OCI-LY1 (cell line): ENCODE measurements around the gene DCST2.

ENCODE experiments used
- H2AFZ ChIP-seq: fragments of 200-600 bp; sonication (generic), shearing (Covaris generic); 2 replicates; pipeline ENCODE4 v1.6.0; 2014; ENCODE audit warnings: antibody characterized with exemption, mild to moderate bottlenecking, low read length
- H3F3A ChIP-seq: fragments of 200-600 bp; sonication (generic), shearing (Covaris generic); 2 replicates; pipeline ENCODE4 v1.6.0; 2014; ENCODE audit warnings: mild to moderate bottlenecking, antibody characterized with exemption, low read length, moderate library complexity; ENCODE audit not compliant: insufficient read depth
- H3K27ac ChIP-seq: fragments of 200-600 bp; sonication (generic); 2 replicates; pipeline ENCODE4 v1.5.1; 2014; ENCODE audit warnings: low read length, mixed run types, mild to moderate bottlenecking, low read depth; ENCODE audit not compliant: poor library complexity, severe bottlenecking
- H3K27me3 ChIP-seq: fragments of 200-600 bp; sonication (generic); 2 replicates; pipeline ENCODE4 v1.6.0; 2014; ENCODE audit warnings: antibody characterized with exemption, mild to moderate bottlenecking, low read length, moderate library complexity; ENCODE audit not compliant: insufficient read depth
- H3K36me3 ChIP-seq: fragments of 200-600 bp; sonication (generic); 2 replicates; pipeline ENCODE4 v1.6.1; 2014; ENCODE audit warnings: mild to moderate bottlenecking, antibody characterized with exemption, low read length, moderate library complexity, mixed read lengths; ENCODE audit not compliant: insufficient read depth
- H3K4me1 ChIP-seq: fragments of 200-600 bp; sonication (generic); 2 replicates; pipeline ENCODE4 v1.5.1; 2014; ENCODE audit warnings: mild to moderate bottlenecking, low read length, moderate library complexity; ENCODE audit not compliant: insufficient read depth, severe bottlenecking
- H3K4me2 ChIP-seq: fragments of 200-600 bp; sonication (generic), shearing (Covaris generic); 2 replicates; pipeline ENCODE4 v1.6.1; 2014; ENCODE audit warnings: low read length
- H3K4me3 ChIP-seq: fragments of 200-600 bp; sonication (generic); 2 replicates; pipeline ENCODE4 v1.5.1; 2014; ENCODE audit warnings: low read length, low read depth, mild to moderate bottlenecking, mixed read lengths; ENCODE audit not compliant: poor library complexity, severe bottlenecking
- H3K79me2 ChIP-seq: fragments of 200-600 bp; shearing (Covaris generic); 2 replicates; pipeline ENCODE4 v1.6.1; 2016; ENCODE audit warnings: mixed run types, low read length, mixed read lengths; ENCODE audit not compliant: insufficient read depth
- H3K9ac ChIP-seq: fragments of 200-600 bp; sonication (generic), shearing (Covaris generic); 2 replicates; pipeline ENCODE4 v1.6.1; 2014; ENCODE audit warnings: mild to moderate bottlenecking, low read length, mixed read lengths
- H3K9me2 ChIP-seq: fragments of 200-600 bp; sonication (generic), shearing (Covaris generic); 2 replicates; pipeline ENCODE4 v1.6.1; 2014; ENCODE audit warnings: low read depth, mild to moderate bottlenecking, low read length, mixed read lengths
- H3K9me3 ChIP-seq: fragments of 200-600 bp; shearing (Covaris generic); 2 replicates; pipeline ENCODE4 v1.6.1; 2014; ENCODE audit warnings: low read length, mixed read lengths
- H4K20me1 ChIP-seq: fragments of 200-600 bp; sonication (generic), shearing (Covaris generic); 2 replicates; pipeline ENCODE4 v1.6.0; 2016; ENCODE audit warnings: mild to moderate bottlenecking, low read length; ENCODE audit not compliant: insufficient read depth
- EZH2 ChIP-seq: fragments of 200-600 bp; sonication (generic), shearing (Covaris generic); IDR thresholded peaks from 2 replicates; pipeline ENCODE4 v1.8.0; 2017; ENCODE audit warnings: borderline replicate concordance, mixed run types, mild to moderate bottlenecking, antibody characterized with exemption, low read length, moderate library complexity, mixed read lengths
- TF ChIP-seq, protein P1 (sequence below): fragments of 200-600 bp; sonication (generic), shearing (Covaris generic); IDR thresholded peaks from 2 replicates; pipeline ENCODE4 v1.5.1; 2017; ENCODE audit warnings: mild to moderate bottlenecking, antibody characterized with exemption, low read length, moderate library complexity, mixed read lengths

DCST2 gene

DNA sequence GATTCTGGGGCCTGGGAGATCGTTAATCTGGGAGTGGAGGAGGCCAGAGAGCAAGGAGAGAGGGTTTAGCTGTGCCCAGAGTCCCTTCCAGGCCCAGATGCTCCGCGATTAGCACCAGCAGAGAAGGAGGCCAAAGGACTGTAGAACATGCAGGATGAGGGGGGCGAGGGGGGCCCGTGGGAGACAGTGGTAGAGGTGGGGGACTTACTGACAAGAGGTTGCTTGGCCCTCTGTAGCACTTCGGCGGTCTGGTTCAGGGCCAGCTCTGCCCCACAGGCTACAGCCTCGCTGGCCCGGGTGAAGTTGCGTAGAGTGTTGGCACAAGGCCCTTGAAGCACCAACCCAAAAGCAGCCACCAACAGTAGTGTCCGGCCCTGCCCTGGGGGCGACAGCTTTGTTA lies 695 bp downstream of the DCST2 start:
- Histone ChIP-seq H3K27me3 (peaks cover 8% of the 10 kb centered on the region; the same call in 1 of the 2 replicates), H3K4me2 (no peak overlapping the region), H2AFZ (no peak overlapping the region), H4K20me1 (no peaks in the 10 kb centered on the region), H3K4me3 (no peak overlapping the region), H3K9ac (no peak overlapping the region), H3K9me2 (no peaks in the 10 kb centered on the region), H3K36me3 (no peaks in the 10 kb centered on the region), H3K9me3 (no peaks in the 10 kb centered on the region), H3F3A (no peaks in the 10 kb centered on the region), H3K27ac (no peak overlapping the region), H3K79me2 (no peaks in the 10 kb centered on the region), H3K4me1 (no peaks in the 10 kb centered on the region)
- TF ChIP-seq EZH2, result no peak
- TF ChIP-seq, protein P1, sequence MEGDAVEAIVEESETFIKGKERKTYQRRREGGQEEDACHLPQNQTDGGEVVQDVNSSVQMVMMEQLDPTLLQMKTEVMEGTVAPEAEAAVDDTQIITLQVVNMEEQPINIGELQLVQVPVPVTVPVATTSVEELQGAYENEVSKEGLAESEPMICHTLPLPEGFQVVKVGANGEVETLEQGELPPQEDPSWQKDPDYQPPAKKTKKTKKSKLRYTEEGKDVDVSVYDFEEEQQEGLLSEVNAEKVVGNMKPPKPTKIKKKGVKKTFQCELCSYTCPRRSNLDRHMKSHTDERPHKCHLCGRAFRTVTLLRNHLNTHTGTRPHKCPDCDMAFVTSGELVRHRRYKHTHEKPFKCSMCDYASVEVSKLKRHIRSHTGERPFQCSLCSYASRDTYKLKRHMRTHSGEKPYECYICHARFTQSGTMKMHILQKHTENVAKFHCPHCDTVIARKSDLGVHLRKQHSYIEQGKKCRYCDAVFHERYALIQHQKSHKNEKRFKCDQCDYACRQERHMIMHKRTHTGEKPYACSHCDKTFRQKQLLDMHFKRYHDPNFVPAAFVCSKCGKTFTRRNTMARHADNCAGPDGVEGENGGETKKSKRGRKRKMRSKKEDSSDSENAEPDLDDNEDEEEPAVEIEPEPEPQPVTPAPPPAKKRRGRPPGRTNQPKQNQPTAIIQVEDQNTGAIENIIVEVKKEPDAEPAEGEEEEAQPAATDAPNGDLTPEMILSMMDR, result no peak

- Histone ChIP-seq H3K27ac (no peak overlapping the region), H4K20me1 (no peaks in the 10 kb centered on the region), H3K9me3 (no peaks in the 10 kb centered on the region), H3K9ac (no peak overlapping the region), H3K9me2 (no peaks in the 10 kb centered on the region), H2AFZ (no peak overlapping the region), H3K4me2 (no peak overlapping the region), H3F3A (no peaks in the 10 kb centered on the region), H3K27me3 (peaks cover 4% of the 10 kb centered on the region; the same call in 1 of the 2 replicates), H3K36me3 (no peaks in the 10 kb centered on the region), H3K4me1 (no peaks in the 10 kb centered on the region), H3K79me2 (no peaks in the 10 kb centered on the region), H3K4me3 (no peak overlapping the region)
- TF ChIP-seq EZH2, result no peak
- TF ChIP-seq, protein P1, result no peak
Measured at GRCh38 chr1:155030899-155031298, 2.7 kb downstream of the DCST2 start.

DNA sequence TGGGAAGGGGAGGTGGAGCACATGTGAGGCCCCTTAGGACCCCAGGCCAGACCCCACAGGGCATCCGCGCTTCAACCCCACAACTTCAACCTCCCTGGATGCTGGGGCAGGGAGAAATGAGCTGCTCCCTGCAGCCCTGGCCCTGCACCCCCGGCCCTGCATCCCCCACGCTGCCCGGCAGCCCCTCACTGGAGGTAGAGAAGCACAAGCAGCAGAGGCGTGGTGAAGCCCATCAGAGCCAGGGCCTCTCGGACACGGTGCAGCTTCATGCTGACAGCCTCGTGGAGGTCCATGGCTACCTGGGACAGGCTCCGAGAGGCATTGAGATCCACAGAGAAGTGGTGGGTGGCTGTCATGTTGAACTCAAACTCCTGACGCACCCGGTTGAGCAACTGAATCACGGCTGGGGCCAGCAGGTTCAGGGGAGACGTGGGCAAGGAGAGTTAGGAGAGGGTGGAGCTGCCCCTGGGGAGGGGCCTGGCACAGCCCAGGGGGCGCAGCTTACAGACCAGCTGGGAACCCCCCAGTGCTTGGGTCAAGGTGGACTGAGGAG lies 3.3 kb downstream of the DCST2 start:
- Histone ChIP-seq H3K9ac (no peak overlapping the region), H3K4me2 (no peak overlapping the region), H2AFZ (no peak overlapping the region), H4K20me1 (no peaks in the 10 kb centered on the region), H3K27ac (no peak overlapping the region), H3K9me3 (no peaks in the 10 kb centered on the region), H3K36me3 (no peaks in the 10 kb centered on the region), H3K4me3 (no peak overlapping the region), H3K27me3 (peaks cover 4% of the 10 kb centered on the region; the same call in 1 of the 2 replicates), H3K79me2 (no peaks in the 10 kb centered on the region), H3K4me1 (no peaks in the 10 kb centered on the region), H3K9me2 (no peaks in the 10 kb centered on the region), H3F3A (no peaks in the 10 kb centered on the region)
- TF ChIP-seq EZH2, result no peak
- TF ChIP-seq, protein P1, result no peak
